HL-60 (cell line): ENCODE measurements around the gene CAMK1D.

ENCODE experiments used
- DNase-seq, 2 experiments: peaks; one replicate each; pipeline ENCODE4 v3.0.0-alpha.2; 2010 to 2020; ENCODE audit warnings: low read depth in 1 of 2, low spot score in 1 of 2
- H3K27ac ChIP-seq: fragments of 250-450 bp; sonication (Bioruptor Pico); replicated peaks from 2 replicates; pipeline ENCODE4 v1.5.1; 2020; ENCODE audit warnings: mild to moderate bottlenecking, moderate library complexity
- H3K27me3 ChIP-seq: fragments of 250-450 bp; sonication (Bioruptor Pico); 2 replicates; pipeline ENCODE4 v1.5.1; 2021; ENCODE audit warnings: mild to moderate bottlenecking, moderate library complexity; ENCODE audit not compliant: insufficient read depth, poor library complexity, severe bottlenecking
- H3K4me3 ChIP-seq: replicated peaks from 2 replicates; pipeline ENCODE4 v1.5.1; 2011; ENCODE audit warnings: mild to moderate bottlenecking, control low read depth, low read length; ENCODE audit not compliant: insufficient read depth
- CTCF ChIP-seq: IDR thresholded peaks from one replicate; pipeline ENCODE4 v1.5.1; 2011; ENCODE audit warnings: low read length, control low read depth, inconsistent platforms; ENCODE audit not compliant: insufficient read depth
- GABPA ChIP-seq: IDR thresholded peaks from 2 replicates; pipeline ENCODE4 v1.6.1; 2012; ENCODE audit warnings: low read depth
- POLR2AphosphoS5 ChIP-seq: IDR thresholded peaks from 2 replicates; pipeline ENCODE4 v1.6.1; 2012; ENCODE audit warnings: low read depth
- REST ChIP-seq: IDR thresholded peaks from 2 replicates; pipeline ENCODE4 v1.6.1; 2012; ENCODE audit warnings: low read depth; ENCODE audit not compliant: insufficient replicate concordance
- SPI1 ChIP-seq: IDR thresholded peaks from 2 replicates; pipeline ENCODE4 v1.6.1; 2012; ENCODE audit warnings: low read depth, mild to moderate bottlenecking, borderline replicate concordance

CAMK1D gene

GRCh38 chr10:12420530-12421120 is 71.3 kb downstream of the CAMK1D start:
- DNase-seq: no peak
- H3K4me3 ChIP-seq: no peak overlapping the region
- H3K27ac ChIP-seq: no peak overlapping the region
- no peaks in the 10 kb centered on the region for H3K27me3 ChIP-seq
- TF ChIP-seq POLR2AphosphoS5: no peak
- TF ChIP-seq GABPA: no peak
- TF ChIP-seq SPI1: no peak
- no peak for TF ChIP-seq CTCF
- no peak for TF ChIP-seq REST

- no peaks in the 10 kb centered on the region for H3K27me3 ChIP-seq
- no peak overlapping the region for H3K4me3 ChIP-seq
- no peak for DNase-seq
- no peak for TF ChIP-seq SPI1
- no peak for TF ChIP-seq POLR2AphosphoS5
- no peak overlapping the region for H3K27ac ChIP-seq
Observed at GRCh38 chr10:12422189-12422588, 72.8 kb downstream of the CAMK1D start.

- no peak overlapping the region for H3K27ac ChIP-seq
- H3K27me3 ChIP-seq: no peaks in the 10 kb centered on the region
- no peak for DNase-seq
- no peak for TF ChIP-seq GABPA
- TF ChIP-seq SPI1: no peak
- TF ChIP-seq CTCF: no peak
- TF ChIP-seq REST: no peak
- no peak for TF ChIP-seq POLR2AphosphoS5
- H3K4me3 ChIP-seq: no peak overlapping the region
Observed at GRCh38 chr10:12423896-12424295, 74.5 kb downstream of the CAMK1D start.

- no peak overlapping the region for H3K27ac ChIP-seq
- TF ChIP-seq SPI1 (no peak), POLR2AphosphoS5 (no peak), REST (no peak)
- no peak for DNase-seq
- no peaks in the 10 kb centered on the region for H3K27me3 ChIP-seq
- no peak overlapping the region for H3K4me3 ChIP-seq
Observed at GRCh38 chr10:12427276-12427675, 77.9 kb downstream of the CAMK1D start.
